Measurements from ENCODE around the gene LOXL3. TPM values are rescaled to one million over a fixed set of nuclear protein-coding genes. Genes with fewer than 3 reads are reported as not detected.

Gene LOXL3
- total RNA-seq, 2 donors from 2014 or later: 1.3 to 10.7 TPM

- Histone ChIP-seq H3K9me3 (no peaks in the 10 kb centered on the region), H3K4me1 (replicated peaks) (peaks cover 7% of the 10 kb centered on the region), H3K27me3 (replicated peaks; ENCODE audit: insufficient read depth) (no peaks in the 10 kb centered on the region), H3K27ac (no peak overlapping the region), H3K36me3 (peaks cover 0 to 4% of the 10 kb centered on the region in 2 donors), H3K4me3 (no peak overlapping the region)
- no peak for DNase-seq (ENCODE audit: low spot score)
- no peak for TF ChIP-seq CTCF (IDR thresholded peaks at IDR 0.05)
- no peak for TF ChIP-seq POLR2A (IDR thresholded peaks at IDR 0.05)
- no peak for TF ChIP-seq POLR2AphosphoS5 (IDR thresholded peaks at IDR 0.05)
- 98% methylated on average over 11 of the region's 11 CpGs for WGBS
- intact Hi-C loops (cut with DNase I): loop anchor here (10.0 kb wide), 1 partner anchor 58 kb away; no protein-coding TSS in a partner anchor
These were observed 27.0 kb downstream of the LOXL3 start for GRCh38 chr2:74526649-74527230.

GRCh38 chr2:74525717-74526648, 27.8 kb downstream of the LOXL3 start, which contains the start of gene DQX1:
DQX1 (minus strand) TSS chr2:74526231; CDS start chr2:74525729, 502 bp downstream.
- Histone ChIP-seq H3K9me3 (no peaks in the 10 kb centered on the region), H3K4me3 (no peak within 1 kb of the TSS), H3K36me3 (peaks cover 0 to 4% of the 10 kb centered on the region in 2 donors), H3K27ac (no peak within 1 kb of the TSS), H3K4me1 (replicated peaks) (peaks cover 7% of the 10 kb centered on the region), H3K27me3 (replicated peaks; ENCODE audit: insufficient read depth) (no peaks in the 10 kb centered on the region)
- TF ChIP-seq CTCF (IDR thresholded peaks at IDR 0.05) (no peak), POLR2AphosphoS5 (IDR thresholded peaks at IDR 0.05) (no peak), POLR2A (IDR thresholded peaks at IDR 0.05) (no peak)
- intact Hi-C loops (cut with DNase I): loop anchor here (10.0 kb wide), 1 partner anchor 59 kb away; no protein-coding TSS in a partner anchor
- 86% methylated on average over 11 of the region's 11 CpGs for WGBS
- no peak for DNase-seq (ENCODE audit: low spot score)

GRCh38 chr2:74524955-74525716, 28.6 kb downstream of the LOXL3 start:
- Histone ChIP-seq H3K4me3 (no peak overlapping the region), H3K9me3 (no peaks in the 10 kb centered on the region), H3K36me3 (peaks cover 0 to 4% of the 10 kb centered on the region in 2 donors), H3K27me3 (replicated peaks; ENCODE audit: insufficient read depth) (no peaks in the 10 kb centered on the region), H3K27ac (no peak overlapping the region), H3K4me1 (replicated peaks) (peaks cover 7% of the 10 kb centered on the region)
- 96% methylated on average over 10 of the region's 10 CpGs for WGBS
- intact Hi-C loops (cut with DNase I): loop anchor here (10.0 kb wide), 1 partner anchor 60 kb away; no protein-coding TSS in a partner anchor
- DNase-seq (ENCODE audit: low spot score): no peak
- TF ChIP-seq POLR2AphosphoS5 (IDR thresholded peaks at IDR 0.05): no peak
- TF ChIP-seq CTCF (IDR thresholded peaks at IDR 0.05): no peak
- no peak for TF ChIP-seq POLR2A (IDR thresholded peaks at IDR 0.05)

- intact Hi-C loops (cut with DNase I): loop anchor here (10.0 kb wide), 1 partner anchor 61 kb away; no protein-coding TSS in a partner anchor
- Histone ChIP-seq H3K27me3 (replicated peaks; ENCODE audit: insufficient read depth) (peaks cover 4% of the 10 kb centered on the region), H3K4me1 (replicated peaks) (peaks cover 7% of the 10 kb centered on the region), H3K9me3 (no peaks in the 10 kb centered on the region), H3K4me3 (no peak overlapping the region), H3K27ac (no peak overlapping the region), H3K36me3 (peaks cover 0 to 4% of the 10 kb centered on the region in 2 donors)
- WGBS: 85% methylated on average over 9 of the region's 9 CpGs
- DNase-seq (ENCODE audit: low spot score): no peak
- TF ChIP-seq CTCF (IDR thresholded peaks at IDR 0.05): no peak
- TF ChIP-seq POLR2AphosphoS5 (IDR thresholded peaks at IDR 0.05): no peak
- TF ChIP-seq POLR2A (IDR thresholded peaks at IDR 0.05): no peak
These were observed 29.7 kb downstream of the LOXL3 start for GRCh38 chr2:74524005-74524404.

Data from prostate gland (tissue), 2 donors.